ENCODE results near the gene HDLBP.

- TF ChIP-seq, protein P1, sequence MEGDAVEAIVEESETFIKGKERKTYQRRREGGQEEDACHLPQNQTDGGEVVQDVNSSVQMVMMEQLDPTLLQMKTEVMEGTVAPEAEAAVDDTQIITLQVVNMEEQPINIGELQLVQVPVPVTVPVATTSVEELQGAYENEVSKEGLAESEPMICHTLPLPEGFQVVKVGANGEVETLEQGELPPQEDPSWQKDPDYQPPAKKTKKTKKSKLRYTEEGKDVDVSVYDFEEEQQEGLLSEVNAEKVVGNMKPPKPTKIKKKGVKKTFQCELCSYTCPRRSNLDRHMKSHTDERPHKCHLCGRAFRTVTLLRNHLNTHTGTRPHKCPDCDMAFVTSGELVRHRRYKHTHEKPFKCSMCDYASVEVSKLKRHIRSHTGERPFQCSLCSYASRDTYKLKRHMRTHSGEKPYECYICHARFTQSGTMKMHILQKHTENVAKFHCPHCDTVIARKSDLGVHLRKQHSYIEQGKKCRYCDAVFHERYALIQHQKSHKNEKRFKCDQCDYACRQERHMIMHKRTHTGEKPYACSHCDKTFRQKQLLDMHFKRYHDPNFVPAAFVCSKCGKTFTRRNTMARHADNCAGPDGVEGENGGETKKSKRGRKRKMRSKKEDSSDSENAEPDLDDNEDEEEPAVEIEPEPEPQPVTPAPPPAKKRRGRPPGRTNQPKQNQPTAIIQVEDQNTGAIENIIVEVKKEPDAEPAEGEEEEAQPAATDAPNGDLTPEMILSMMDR (IDR thresholded peaks at IDR 0.05): no peak
- no peak for TF ChIP-seq POLR2A (IDR thresholded peaks at IDR 0.05)
Measured at GRCh38 chr2:241203218-241204009, 112.1 kb downstream of the HDLBP start.
